HG03520 (cell line): ENCODE measurements around the gene OR11L1.

Source experiments
- ATAC-seq: cut with Tn5 transposase; IDR thresholded peaks from one replicate; pipeline ENCODE4 v1.9.1; 2021; ENCODE audit warnings: mild to moderate bottlenecking, moderate library complexity; ENCODE audit not compliant: unreplicated experiment

OR11L1 gene

GRCh38 chr1:247822060-247822459 lies 19.6 kb downstream of the OR11L1 start:
- no peak for ATAC-seq

GRCh38 chr1:247812637-247813036 lies 29.1 kb downstream of the OR11L1 start:
- no peak for ATAC-seq

GRCh38 chr1:247797518-247797917 lies 44.2 kb downstream of the OR11L1 start:
- ATAC-seq: no peak
